Trophoblast cell (in vitro differentiated cells and primary cell): ENCODE results near the gene SFXN3.

Experiments
- DNase-seq, 2 donors: peaks; one replicate each; pipeline ENCODE4 v3.0.0-alpha.2; 2016
- H2AFZ ChIP-seq: 2 replicates; pipeline ENCODE4 v1.6.1; 2013; ENCODE audit warnings: low read length, moderate library complexity, mild to moderate bottlenecking; ENCODE audit not compliant: insufficient read depth, poor library complexity
- H2AK5ac ChIP-seq: 2 replicates; pipeline ENCODE4 v1.6.1; 2013; ENCODE audit warnings: mild to moderate bottlenecking, low read length
- H2BK120ac ChIP-seq: 2 replicates; pipeline ENCODE4 v1.6.1; 2013; ENCODE audit warnings: low read length, mild to moderate bottlenecking, moderate library complexity; ENCODE audit not compliant: insufficient read depth, poor library complexity
- H2BK12ac ChIP-seq: 2 replicates; pipeline ENCODE4 v1.6.1; 2013; ENCODE audit warnings: mild to moderate bottlenecking, low read length, moderate library complexity
- H2BK5ac ChIP-seq: 2 replicates; pipeline ENCODE4 v1.6.1; 2013; ENCODE audit warnings: low read length, low read depth, moderate library complexity, mild to moderate bottlenecking; ENCODE audit not compliant: poor library complexity
- H3K14ac ChIP-seq: 2 replicates; pipeline ENCODE4 v1.6.1; 2013; ENCODE audit warnings: mild to moderate bottlenecking, low read length
- H3K18ac ChIP-seq: 2 replicates; pipeline ENCODE4 v1.6.1; 2013; ENCODE audit warnings: mild to moderate bottlenecking, low read length
- H3K23ac ChIP-seq: 2 replicates; pipeline ENCODE4 v1.6.1; 2013; ENCODE audit warnings: low read length
- H3K27ac ChIP-seq: 2 replicates; pipeline ENCODE4 v1.5.1; 2013; ENCODE audit warnings: low read depth, mild to moderate bottlenecking, inconsistent platforms, low read length, moderate library complexity
- H3K27me3 ChIP-seq: 2 replicates; pipeline ENCODE4 v1.6.1; 2013; ENCODE audit warnings: inconsistent platforms, mild to moderate bottlenecking, low read length, moderate library complexity; ENCODE audit not compliant: insufficient read depth
- H3K36me3 ChIP-seq, 2 experiments: 1 replicate in 1 of 2; 2 replicates in 1 of 2; pipeline ENCODE4 v1.6.1; 2013; ENCODE audit warnings: low read length in 2 of 2, mild to moderate bottlenecking in 2 of 2, moderate library complexity in 1 of 2; ENCODE audit not compliant: insufficient read depth in 2 of 2, control insufficient read depth in 1 of 2
- H3K4ac ChIP-seq: 2 replicates; pipeline ENCODE4 v1.6.1; 2013; ENCODE audit warnings: low read depth, mild to moderate bottlenecking, low read length, moderate library complexity
- H3K4me1 ChIP-seq, 2 experiments: 1 replicate in 1 of 2; 2 replicates in 1 of 2; pipeline ENCODE4 v1.6.1; 2013; ENCODE audit warnings: low read length in 2 of 2, mild to moderate bottlenecking in 2 of 2, moderate library complexity in 1 of 2; ENCODE audit not compliant: insufficient read depth in 2 of 2, control insufficient read depth in 1 of 2
- H3K4me2 ChIP-seq: 2 replicates; pipeline ENCODE4 v1.6.1; 2013; ENCODE audit warnings: inconsistent platforms, mild to moderate bottlenecking, low read length, moderate library complexity
- H3K4me3 ChIP-seq: 2 replicates; pipeline ENCODE4 v1.5.1; 2013; ENCODE audit warnings: mild to moderate bottlenecking, low read depth, low read length, inconsistent platforms
- H3K79me1 ChIP-seq: one replicate; pipeline ENCODE4 v1.6.1; 2013; ENCODE audit warnings: low read length
- H3K79me2 ChIP-seq: 2 replicates; pipeline ENCODE4 v1.6.1; 2013; ENCODE audit warnings: low read length, mild to moderate bottlenecking; ENCODE audit not compliant: control insufficient read depth, insufficient read depth, poor library complexity
- H3K9ac ChIP-seq: 2 replicates; pipeline ENCODE4 v1.6.1; 2013; ENCODE audit warnings: mild to moderate bottlenecking, low read length
- H3K9me3 ChIP-seq: 2 replicates; pipeline ENCODE4 v1.6.1; 2013; ENCODE audit warnings: low read depth, mild to moderate bottlenecking, control low read depth, inconsistent platforms, low read length; ENCODE audit not compliant: insufficient read depth
- H4K12ac ChIP-seq: 2 replicates; pipeline ENCODE4 v1.6.1; 2013; ENCODE audit warnings: low read depth, mild to moderate bottlenecking, low read length, moderate library complexity
- H4K8ac ChIP-seq: 2 replicates; pipeline ENCODE4 v1.6.1; 2013; ENCODE audit warnings: low read depth, mild to moderate bottlenecking, low read length, moderate library complexity
- H4K91ac ChIP-seq: one replicate; pipeline ENCODE4 v1.6.1; 2013; ENCODE audit warnings: low read depth, mild to moderate bottlenecking, low read length, moderate library complexity
- WGBS: extraction: QIAGEN DNeasy Blood & Tissue Kit; methylation state at CpG from one replicate; pipeline ENCODE4 v1.1.7; 2013; ENCODE audit warnings: missing lambda C conversion rate; ENCODE audit not compliant: insufficient read length, insufficient coverage; ENCODE audit errors: extremely low coverage; 5-methylcytosine and 5-hydroxymethylcytosine counted together

Gene SFXN3

GRCh38 chr10:101067356-101068083 is 36.5 kb downstream of the SFXN3 start:
- Histone ChIP-seq H2AK5ac (no peak overlapping the region), H4K12ac (no peak overlapping the region), H3K79me1 (peaks cover 2% of the 10 kb centered on the region), H3K27me3 (peaks cover 48% of the 10 kb centered on the region), H3K79me2 (no peaks in the 10 kb centered on the region), H4K8ac (peak overlapping the region; percentile 54), H4K91ac (no peak overlapping the region), H3K23ac (no peak overlapping the region), H3K4me2 (peak overlapping the region; percentile 64), H2BK120ac (no peak overlapping the region), H2BK5ac (no peak overlapping the region), H3K18ac (no peak overlapping the region), H2AFZ (peak overlapping the region; percentile 86), H3K4ac (no peak overlapping the region), H3K4me1 (peaks cover 19 to 22% of the 10 kb centered on the region in 2 experiments), H3K36me3 (no peaks in the 10 kb centered on the region), H3K9ac (peak overlapping the region; percentile 6), H3K9me3 (no peaks in the 10 kb centered on the region), H3K27ac (no peak overlapping the region), H2BK12ac (no peak overlapping the region), H3K14ac (peak overlapping the region; percentile 32), H3K4me3 (peak overlapping the region; percentile 61)
- WGBS = no CpG with 5 or more reads among the region's 43 CpGs
- peak; percentile 87 to 97 for DNase-seq

DNA sequence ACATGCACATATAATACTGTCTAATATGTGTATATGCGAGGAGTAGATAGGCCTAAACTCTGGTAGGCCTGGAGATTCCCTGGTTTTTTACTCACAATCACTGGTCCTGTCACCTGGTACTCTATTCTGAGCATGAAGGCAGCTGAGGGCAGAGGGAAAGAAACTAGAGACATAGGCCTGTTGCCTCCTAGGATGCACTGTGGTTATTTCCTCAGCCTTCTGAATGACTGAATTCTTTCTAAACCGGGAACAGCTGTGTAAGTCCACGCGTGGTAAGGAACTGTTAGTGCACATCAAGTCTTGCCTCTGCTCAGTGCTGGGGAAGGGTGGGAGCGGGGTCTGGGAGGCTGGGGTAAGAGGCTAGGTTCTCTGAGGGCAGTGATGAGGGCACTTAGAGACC is 38.4 kb downstream of the SFXN3 start:
- H3K18ac ChIP-seq = no peak overlapping the region
- peaks cover 2% of the 10 kb centered on the region for H3K79me1 ChIP-seq
- peaks cover 39% of the 10 kb centered on the region for H3K27me3 ChIP-seq
- no peak overlapping the region for H3K4me3 ChIP-seq
- H3K4me1 ChIP-seq = peaks cover 9 to 15% of the 10 kb centered on the region in 2 experiments
- H2BK5ac ChIP-seq = no peak overlapping the region
- no peak overlapping the region for H3K4ac ChIP-seq
- no peak overlapping the region for H4K8ac ChIP-seq
- no peaks in the 10 kb centered on the region for H3K36me3 ChIP-seq
- H2BK120ac ChIP-seq = no peak overlapping the region
- H3K27ac ChIP-seq = no peak overlapping the region
- no peak overlapping the region for H2AK5ac ChIP-seq
- H3K79me2 ChIP-seq = no peaks in the 10 kb centered on the region
- no peak for DNase-seq
- no peak overlapping the region for H3K9ac ChIP-seq
- WGBS = no CpG with 5 or more reads among the region's 5 CpGs
- H4K91ac ChIP-seq = no peak overlapping the region
- no peak overlapping the region for H3K14ac ChIP-seq
- H2BK12ac ChIP-seq = no peak overlapping the region
- H3K4me2 ChIP-seq = no peak overlapping the region
- no peak overlapping the region for H2AFZ ChIP-seq
- no peak overlapping the region for H4K12ac ChIP-seq
- H3K9me3 ChIP-seq = peaks cover 4% of the 10 kb centered on the region
- H3K23ac ChIP-seq = no peak overlapping the region

- Histone ChIP-seq H3K27ac (no peak overlapping the region), H3K4me1 (peaks cover 9 to 15% of the 10 kb centered on the region in 2 experiments), H2BK12ac (no peak overlapping the region), H3K4ac (no peak overlapping the region), H4K91ac (no peak overlapping the region), H3K27me3 (peaks cover 32% of the 10 kb centered on the region), H3K9ac (no peak overlapping the region), H3K4me3 (no peak overlapping the region), H4K12ac (no peak overlapping the region), H3K79me1 (peaks cover 2% of the 10 kb centered on the region), H2BK5ac (no peak overlapping the region), H3K79me2 (no peaks in the 10 kb centered on the region), H3K18ac (no peak overlapping the region), H2BK120ac (no peak overlapping the region), H3K36me3 (no peaks in the 10 kb centered on the region), H3K4me2 (no peak overlapping the region), H2AFZ (no peak overlapping the region), H3K14ac (no peak overlapping the region), H3K23ac (no peak overlapping the region), H3K9me3 (peaks cover 4% of the 10 kb centered on the region), H4K8ac (no peak overlapping the region), H2AK5ac (no peak overlapping the region)
- no peak for DNase-seq
- no CpG with 5 or more reads among the region's 3 CpGs for WGBS
Measured at GRCh38 chr10:101070098-101070497, 39.1 kb downstream of the SFXN3 start.

DNA sequence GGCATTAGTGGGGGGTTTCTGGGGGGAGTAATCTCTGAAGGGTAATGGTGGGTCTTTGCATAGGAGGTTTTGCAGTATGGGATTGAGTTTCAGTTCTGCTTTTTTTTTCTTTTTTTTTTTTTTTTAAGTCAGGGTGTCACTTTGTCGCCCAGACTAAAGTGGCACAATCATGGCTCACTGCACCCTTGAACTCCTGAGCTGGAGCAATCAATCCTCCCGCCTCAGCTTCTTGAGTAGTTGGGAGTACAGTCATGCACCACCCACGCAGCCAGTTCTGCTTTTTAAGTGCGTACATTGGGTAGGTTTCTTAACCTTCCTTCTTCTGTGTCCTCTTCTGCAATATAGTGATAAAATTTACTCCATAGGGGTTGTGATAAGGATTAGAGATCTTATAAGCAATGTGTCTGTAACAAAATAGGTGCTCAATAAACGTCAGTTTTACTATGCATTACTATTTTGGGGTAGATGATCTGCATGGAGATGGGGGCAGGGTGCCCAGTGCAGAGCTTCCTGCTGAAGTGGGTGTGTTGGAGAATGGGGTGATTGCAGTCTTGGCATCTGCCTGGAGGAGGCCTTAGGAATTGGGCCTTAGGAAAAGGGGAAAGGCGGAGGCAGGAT is 40.3 kb downstream of the SFXN3 start:
- H2BK5ac ChIP-seq = no peak overlapping the region
- H2BK120ac ChIP-seq = no peak overlapping the region
- H4K8ac ChIP-seq = no peak overlapping the region
- H3K9me3 ChIP-seq = peaks cover 4% of the 10 kb centered on the region
- no peaks in the 10 kb centered on the region for H3K36me3 ChIP-seq
- no peak overlapping the region for H3K4me3 ChIP-seq
- H3K4me1 ChIP-seq = peaks cover 9 to 11% of the 10 kb centered on the region in 2 experiments
- no peak overlapping the region for H2AFZ ChIP-seq
- H3K27ac ChIP-seq = no peak overlapping the region
- no peak overlapping the region for H3K9ac ChIP-seq
- peak; percentile 45 to 53 for DNase-seq
- H3K4me2 ChIP-seq = no peak overlapping the region
- no peak overlapping the region for H4K91ac ChIP-seq
- H2BK12ac ChIP-seq = no peak overlapping the region
- no peak overlapping the region for H3K4ac ChIP-seq
- H3K23ac ChIP-seq = no peak overlapping the region
- H3K14ac ChIP-seq = no peak overlapping the region
- peaks cover 2% of the 10 kb centered on the region for H3K79me1 ChIP-seq
- peaks cover 19% of the 10 kb centered on the region for H3K27me3 ChIP-seq
- H3K79me2 ChIP-seq = no peaks in the 10 kb centered on the region
- H4K12ac ChIP-seq = no peak overlapping the region
- H2AK5ac ChIP-seq = no peak overlapping the region
- no CpG with 5 or more reads among the region's 6 CpGs for WGBS
- no peak overlapping the region for H3K18ac ChIP-seq
